ENCODE results near the gene PTPRE. TPM values are rescaled to one million over a fixed set of nuclear protein-coding genes. Genes with fewer than 3 reads are reported as not detected.

The PTPRE gene
- total RNA-seq, 1 experiment from 2014 or later = 0.50 TPM

GRCh38 chr10:128071417-128071782 is 164.5 kb downstream of the PTPRE start:
- DNase-seq = peak in 1 of 2 experiments; percentile 18
- Histone ChIP-seq H3K36me3 (ENCODE audit: control insufficient read depth, insufficient read depth, low read length) (no peaks in the 10 kb centered on the region), H3K27me3 (replicated peaks; ENCODE audit: control insufficient read depth, insufficient read depth, low read length) (no peaks in the 10 kb centered on the region), H3K4me3 (ENCODE audit: low read depth, low read length) (no peak overlapping the region), H3K9me3 (no peaks in the 10 kb centered on the region; the same call in 1 of the 2 replicates), H3K4me1 (no peaks in the 10 kb centered on the region)
- Mint-ChIP-seq H3K36me3 (ENCODE audit: insufficient read depth, unreplicated experiment) (no peaks in the 10 kb centered on the region), H3K4me3 (ENCODE audit: unreplicated experiment) (no peak overlapping the region), H3K4me1 (ENCODE audit: low read depth, unreplicated experiment) (no peaks in the 10 kb centered on the region), H3K9me3 (ENCODE audit: unreplicated experiment) (peaks cover 10% of the 10 kb centered on the region), H3K27ac (ENCODE audit: unreplicated experiment) (no peak overlapping the region), H3K27me3 (ENCODE audit: insufficient read depth, unreplicated experiment) (peaks cover 8% of the 10 kb centered on the region)
- intact Hi-C loops (cut with micrococcal nuclease; ENCODE audit: unreplicated experiment) = no loop called here
- ChIA-PET CTCF (interaction anchor here (0.5 kb wide), 1 partner anchor 82 kb away, joined by 3 read pairs; no protein-coding TSS in a partner anchor), POLR2A (no interaction called here)
- BruUV-seq (replicated peaks) = no TSS peak
- TF ChIP-seq CTCF (IDR thresholded peaks at IDR 0.05; ENCODE audit: insufficient read depth in 1 of 2, low read depth in 1 of 2, low read length in 1 of 2, severe bottlenecking in 1 of 2, unreplicated experiment in 1 of 2) = no peak

GRCh38 chr10:128072046-128072445 is 165.1 kb downstream of the PTPRE start:
- peaks cover 8% of the 10 kb centered on the region for H3K27me3 Mint-ChIP-seq (ENCODE audit: insufficient read depth, unreplicated experiment)
- H3K4me3 Mint-ChIP-seq (ENCODE audit: unreplicated experiment) = no peak overlapping the region
- H3K4me3 ChIP-seq (ENCODE audit: low read depth, low read length) = no peak overlapping the region
- no peak for DNase-seq
- no peaks in the 10 kb centered on the region for H3K36me3 Mint-ChIP-seq (ENCODE audit: insufficient read depth, unreplicated experiment)
- intact Hi-C loops (cut with micrococcal nuclease; ENCODE audit: unreplicated experiment) = no loop called here
- no peaks in the 10 kb centered on the region for H3K4me1 ChIP-seq
- ChIA-PET POLR2A (no interaction called here), CTCF (interaction anchor here (0.5 kb wide), 1 partner anchor 82 kb away, joined by 3 read pairs; no protein-coding TSS in a partner anchor)
- H3K9me3 Mint-ChIP-seq (ENCODE audit: unreplicated experiment) = peaks cover 6% of the 10 kb centered on the region
- no peak overlapping the region for H3K27ac Mint-ChIP-seq (ENCODE audit: unreplicated experiment)
- no peaks in the 10 kb centered on the region; the same call in 1 of the 2 replicates for H3K9me3 ChIP-seq
- H3K27me3 ChIP-seq (replicated peaks; ENCODE audit: control insufficient read depth, insufficient read depth, low read length) = no peaks in the 10 kb centered on the region
- TF ChIP-seq CTCF (IDR thresholded peaks at IDR 0.05; ENCODE audit: insufficient read depth in 1 of 2, low read depth in 1 of 2, low read length in 1 of 2, severe bottlenecking in 1 of 2, unreplicated experiment in 1 of 2) = no peak
- H3K4me1 Mint-ChIP-seq (ENCODE audit: low read depth, unreplicated experiment) = no peaks in the 10 kb centered on the region
- BruUV-seq (replicated peaks) = no TSS peak
- no peaks in the 10 kb centered on the region for H3K36me3 ChIP-seq (ENCODE audit: control insufficient read depth, insufficient read depth, low read length)

- H3K27me3 ChIP-seq (replicated peaks; ENCODE audit: control insufficient read depth, insufficient read depth, low read length) = no peaks in the 10 kb centered on the region
- BruUV-seq (replicated peaks) = no TSS peak
- Mint-ChIP-seq H3K27ac (ENCODE audit: unreplicated experiment) (no peak overlapping the region), H3K4me3 (ENCODE audit: unreplicated experiment) (no peak overlapping the region), H3K36me3 (ENCODE audit: insufficient read depth, unreplicated experiment) (no peaks in the 10 kb centered on the region), H3K4me1 (ENCODE audit: low read depth, unreplicated experiment) (no peaks in the 10 kb centered on the region), H3K9me3 (ENCODE audit: unreplicated experiment) (no peaks in the 10 kb centered on the region), H3K27me3 (ENCODE audit: insufficient read depth, unreplicated experiment) (peaks cover 8% of the 10 kb centered on the region)
- no peak for TF ChIP-seq CTCF (IDR thresholded peaks at IDR 0.05; ENCODE audit: insufficient read depth in 1 of 2, low read depth in 1 of 2, low read length in 1 of 2, severe bottlenecking in 1 of 2, unreplicated experiment in 1 of 2)
- DNase-seq = peak in 1 of 2 experiments; percentile 11
- POLR2A ChIA-PET = no interaction called here
- CTCF ChIA-PET = no interaction called here
- intact Hi-C loops (cut with micrococcal nuclease; ENCODE audit: unreplicated experiment) = no loop called here
- H3K4me1 ChIP-seq = no peaks in the 10 kb centered on the region
- no peaks in the 10 kb centered on the region; the same call in 1 of the 2 replicates for H3K9me3 ChIP-seq
- H3K36me3 ChIP-seq (ENCODE audit: control insufficient read depth, insufficient read depth, low read length) = no peaks in the 10 kb centered on the region
- no peak overlapping the region for H3K4me3 ChIP-seq (ENCODE audit: low read depth, low read length)
Measured at GRCh38 chr10:128072941-128073645, 166.2 kb downstream of the PTPRE start.
